GM18502 (cell line): Measurements from ENCODE around the gene FBXW7.
A peak's percentile ranks its signal among the peaks of the same experiment; 100 is the strongest.

Experiments used
- ATAC-seq: cut with Tn5 transposase; IDR thresholded peaks from one replicate; pipeline ENCODE4 v1.9.1; 2021; ENCODE audit warnings: mild to moderate bottlenecking; ENCODE audit not compliant: unreplicated experiment, poor library complexity

FBXW7 gene

DNA sequence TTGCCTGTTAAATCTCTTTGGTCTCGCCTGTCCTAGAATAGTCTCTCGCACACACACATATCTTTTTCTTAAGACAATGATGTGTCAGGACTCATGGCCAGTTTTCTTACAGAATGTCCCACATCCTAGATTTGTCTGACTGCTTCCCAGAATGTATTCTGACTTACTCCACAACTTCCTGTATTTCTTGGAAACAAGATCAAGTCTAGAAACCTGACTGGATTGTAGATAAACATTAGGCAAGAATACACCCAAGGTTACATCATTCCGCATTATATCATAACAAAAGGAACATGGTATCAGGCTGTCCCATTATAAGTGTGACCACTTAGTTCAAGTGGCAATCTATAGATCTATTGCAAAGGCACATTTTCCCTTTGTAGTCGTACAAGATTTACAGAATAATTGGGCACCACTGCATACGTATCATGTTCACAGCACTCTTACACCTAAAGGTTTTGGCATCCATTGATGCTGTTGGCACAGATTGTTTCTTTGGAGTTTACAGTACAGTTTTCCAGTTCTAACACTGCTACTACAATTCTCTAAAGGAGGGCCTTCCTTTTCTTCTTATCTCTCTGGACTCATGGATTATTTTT, 56.4 kb downstream of the FBXW7 start:
- ATAC-seq = no peak

DNA sequence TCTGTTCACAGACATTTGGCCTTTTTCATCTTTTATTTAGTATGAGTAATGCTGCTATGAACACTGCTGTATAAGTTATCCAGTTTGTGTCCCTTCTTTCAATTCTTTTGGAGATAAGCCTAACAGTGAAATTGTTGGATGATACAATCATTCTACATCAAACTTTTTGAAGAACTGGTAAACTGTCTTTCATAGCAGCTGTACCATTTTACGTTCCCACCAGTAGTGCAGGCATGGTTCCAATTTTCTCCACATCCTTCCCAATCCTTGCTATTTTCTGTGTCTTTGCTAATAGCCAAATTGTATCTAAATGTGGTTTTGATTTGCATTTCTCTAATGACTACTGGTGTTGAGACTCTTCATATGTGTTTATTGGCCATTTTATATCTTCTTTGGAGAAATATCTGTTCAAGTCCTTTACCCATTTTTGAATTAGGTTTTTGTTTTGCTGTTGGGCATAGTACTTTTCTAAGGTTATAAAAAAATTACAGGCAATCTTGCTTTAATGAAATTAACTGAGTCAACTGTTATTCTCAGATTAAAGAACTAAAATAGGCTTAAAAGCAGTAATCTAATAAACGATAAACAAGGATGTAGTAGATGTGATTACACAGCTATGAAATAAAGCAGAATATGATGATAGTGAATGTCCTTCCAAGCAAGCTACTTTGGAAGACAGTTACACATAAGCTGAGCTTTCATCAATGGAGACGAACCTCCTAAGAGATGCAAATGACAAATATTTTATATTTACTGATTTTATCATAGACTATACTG, 57.2 kb downstream of the FBXW7 start:
- no peak for ATAC-seq

- no peak for ATAC-seq
Observed at GRCh38 chr4:152476796-152477195, 59.1 kb downstream of the FBXW7 start.

DNA sequence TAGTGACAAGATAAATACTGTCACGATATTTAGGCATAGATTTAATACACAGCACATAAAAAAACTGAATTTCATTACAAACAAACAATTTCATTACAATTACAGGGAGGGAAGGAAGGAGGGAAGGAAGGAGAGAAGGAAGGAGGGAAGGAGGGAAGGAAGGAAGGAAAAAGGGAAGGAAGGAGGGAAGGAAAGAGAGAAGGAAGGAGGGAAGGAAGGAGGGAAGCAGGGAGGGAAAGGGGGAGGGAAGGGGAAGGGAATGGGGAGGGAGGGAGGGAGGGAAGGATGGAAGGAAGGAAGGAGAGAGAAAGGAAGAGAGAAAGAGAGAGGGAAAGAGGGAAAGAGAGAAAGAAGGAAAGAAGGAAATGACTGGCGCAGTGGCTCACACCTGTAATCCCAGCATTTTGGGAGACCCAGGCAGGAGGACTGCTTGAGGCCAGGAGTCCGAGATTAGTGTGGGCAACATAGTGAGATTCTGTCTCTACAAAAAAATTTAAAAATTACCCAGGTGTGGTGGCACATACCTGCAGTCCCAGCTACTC, 64.6 kb downstream of the FBXW7 start:
- no peak for ATAC-seq

DNA sequence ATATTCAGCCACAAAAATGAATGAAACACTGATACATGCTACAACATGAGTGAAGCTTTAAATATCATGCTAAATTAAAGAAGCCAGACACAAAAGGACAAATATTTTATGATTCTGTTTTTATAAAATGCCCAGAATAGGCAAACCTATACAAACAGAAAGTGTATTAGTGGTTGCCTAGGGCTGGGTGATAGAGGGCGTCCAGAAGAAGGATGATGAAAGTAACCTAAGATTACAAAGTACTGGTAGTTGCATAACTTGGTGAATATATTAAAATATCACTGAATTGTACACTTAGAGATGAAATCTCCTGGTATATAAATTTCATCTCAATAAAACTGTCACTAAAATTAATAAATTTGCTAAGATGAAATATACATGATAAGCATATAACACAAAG, 67.5 kb downstream of the FBXW7 start:
- no peak for ATAC-seq

DNA sequence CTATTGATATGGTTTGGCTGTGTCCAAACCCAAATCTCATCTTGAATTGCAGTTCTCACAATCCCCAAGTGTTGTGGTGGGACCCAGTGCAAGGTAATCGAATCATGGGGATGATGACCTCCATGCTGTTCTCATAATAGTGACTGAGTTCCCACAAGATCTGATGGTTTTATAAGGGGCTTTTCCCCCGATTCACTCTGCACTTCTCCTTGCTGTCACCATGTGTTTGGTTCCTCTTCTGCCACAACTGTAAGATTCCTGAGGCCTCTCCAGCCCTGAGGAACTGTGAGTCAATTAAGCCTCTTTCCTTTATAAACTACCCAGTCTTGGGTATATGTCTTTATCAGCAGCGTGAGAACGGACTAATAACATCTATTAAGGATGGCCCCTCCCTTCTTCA, 68.8 kb downstream of the FBXW7 start:
- no peak for ATAC-seq

- no peak for ATAC-seq
Observed at GRCh38 chr4:152464030-152464823, 71.7 kb downstream of the FBXW7 start.

DNA sequence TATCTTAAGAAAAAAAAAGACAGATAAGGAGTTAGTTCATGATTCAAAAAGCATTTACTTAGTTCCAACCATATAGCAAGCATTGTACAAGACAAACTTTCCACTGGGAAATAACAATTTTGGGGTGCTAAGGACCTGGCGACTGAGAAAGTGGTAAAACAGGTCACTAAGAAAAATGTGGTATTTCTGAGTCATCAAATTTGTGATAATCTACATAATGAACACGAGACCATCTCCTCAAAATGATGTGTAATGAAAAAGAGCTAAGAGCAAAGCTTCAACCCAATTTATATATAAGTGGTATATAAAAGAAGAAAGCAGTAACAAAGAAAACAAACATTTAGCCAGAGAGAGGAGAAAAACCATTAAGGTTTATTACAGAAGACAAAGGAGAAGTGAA, 72.3 kb downstream of the FBXW7 start:
- no peak for ATAC-seq

- ATAC-seq = no peak
Observed at GRCh38 chr4:152462695-152463094, 73.2 kb downstream of the FBXW7 start.

DNA sequence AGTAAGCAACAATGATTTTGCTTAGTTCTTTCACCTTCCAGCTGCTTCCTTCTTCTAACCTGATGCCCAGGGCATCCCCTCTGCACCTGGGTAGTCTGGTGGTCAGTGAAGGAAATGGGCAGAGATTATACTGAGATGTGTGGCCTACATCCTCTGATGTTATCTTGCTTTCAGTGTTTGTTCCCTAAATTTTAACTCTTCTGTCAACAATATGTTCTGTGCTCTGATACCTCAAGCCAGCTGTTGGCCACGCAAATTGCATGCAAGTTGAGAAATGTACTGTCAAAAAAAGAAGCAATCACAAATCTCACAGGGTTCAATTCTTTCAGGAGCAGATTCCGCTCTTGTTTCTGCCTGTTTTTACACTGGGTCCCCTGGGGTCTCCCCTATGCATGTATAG, 73.8 kb downstream of the FBXW7 start:
- peak; percentile 66 for ATAC-seq

- peak; percentile 28 for ATAC-seq
Observed at GRCh38 chr4:152460488-152460887, 75.4 kb downstream of the FBXW7 start.

DNA sequence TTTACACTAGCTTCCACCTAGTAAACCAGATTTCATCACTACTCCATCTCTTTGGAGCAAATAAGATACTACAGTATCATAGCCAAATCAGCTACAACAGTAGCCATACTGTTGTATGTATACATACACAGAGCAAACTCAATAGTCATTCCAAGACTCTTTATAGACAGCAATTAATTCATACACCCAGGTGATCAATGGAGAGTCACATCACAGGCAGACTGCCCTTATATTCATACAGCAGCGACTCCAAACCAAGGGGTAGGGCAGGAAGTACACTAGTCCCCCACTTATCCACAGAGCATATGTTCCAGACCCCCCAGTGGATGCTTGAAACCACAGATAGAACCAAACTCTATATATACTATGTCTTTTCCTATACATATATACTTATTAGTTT, 76.6 kb downstream of the FBXW7 start:
- peak; percentile 29 for ATAC-seq

DNA sequence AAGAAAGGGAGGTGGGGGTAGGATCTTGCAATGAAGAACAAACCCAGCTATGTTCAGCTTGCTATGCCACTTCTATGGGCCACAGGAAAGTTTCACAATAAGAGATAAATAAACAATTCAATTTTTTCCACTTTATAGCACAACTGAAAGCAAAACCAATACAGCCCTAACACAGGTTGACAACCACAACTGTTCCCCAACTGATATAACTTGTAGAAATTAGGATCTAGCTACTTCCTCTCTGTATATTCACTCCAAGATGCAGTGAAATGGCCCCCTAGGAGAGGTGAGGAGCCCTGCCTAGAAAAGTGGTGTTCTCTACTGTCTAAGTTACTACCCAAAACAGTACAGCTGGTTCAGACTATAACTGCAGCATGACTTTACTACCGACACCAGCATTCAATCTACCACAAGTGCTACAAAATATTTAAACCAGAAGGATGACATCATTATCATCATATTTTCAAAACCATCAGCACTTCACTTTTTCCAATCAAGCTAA, 77.0 kb downstream of the FBXW7 start:
- peak; percentile 37 for ATAC-seq

- no peak for ATAC-seq
Observed at GRCh38 chr4:152456609-152457008, 79.3 kb downstream of the FBXW7 start.

GRCh38 chr4:152455311-152455710, 80.6 kb downstream of the FBXW7 start:
- ATAC-seq = no peak

DNA sequence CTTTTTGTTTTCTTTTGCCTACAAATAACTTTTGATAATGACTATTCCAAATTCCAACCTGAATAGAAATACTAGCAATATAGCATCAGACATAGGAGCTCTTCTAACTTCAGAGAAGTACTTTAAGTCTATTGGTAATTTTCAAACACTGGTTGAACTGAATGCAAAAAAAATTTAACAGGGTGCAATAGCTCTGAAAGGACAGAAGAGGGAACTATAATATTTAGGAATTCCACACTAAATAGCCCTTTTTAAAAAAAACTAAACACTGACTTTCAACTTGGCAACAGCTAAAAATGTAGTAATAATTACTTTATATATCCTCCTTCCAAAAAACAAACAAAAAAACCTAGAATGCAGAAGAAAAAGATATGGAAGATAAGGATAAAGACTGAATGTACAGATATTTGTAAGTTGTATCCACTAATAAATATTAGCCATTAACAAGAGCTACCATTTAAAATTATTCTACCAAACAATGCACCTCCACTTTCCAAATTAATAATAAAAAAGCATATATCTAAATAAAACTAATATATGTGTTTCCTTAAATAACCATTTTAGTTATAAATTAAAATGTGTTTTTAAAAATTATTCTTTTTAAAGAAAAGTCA, 81.4 kb downstream of the FBXW7 start:
- no peak for ATAC-seq

- no peak for ATAC-seq
Observed at GRCh38 chr4:152451496-152451895, 84.4 kb downstream of the FBXW7 start.

- no peak for ATAC-seq
Observed at GRCh38 chr4:152448854-152449253, 87.0 kb downstream of the FBXW7 start.

DNA sequence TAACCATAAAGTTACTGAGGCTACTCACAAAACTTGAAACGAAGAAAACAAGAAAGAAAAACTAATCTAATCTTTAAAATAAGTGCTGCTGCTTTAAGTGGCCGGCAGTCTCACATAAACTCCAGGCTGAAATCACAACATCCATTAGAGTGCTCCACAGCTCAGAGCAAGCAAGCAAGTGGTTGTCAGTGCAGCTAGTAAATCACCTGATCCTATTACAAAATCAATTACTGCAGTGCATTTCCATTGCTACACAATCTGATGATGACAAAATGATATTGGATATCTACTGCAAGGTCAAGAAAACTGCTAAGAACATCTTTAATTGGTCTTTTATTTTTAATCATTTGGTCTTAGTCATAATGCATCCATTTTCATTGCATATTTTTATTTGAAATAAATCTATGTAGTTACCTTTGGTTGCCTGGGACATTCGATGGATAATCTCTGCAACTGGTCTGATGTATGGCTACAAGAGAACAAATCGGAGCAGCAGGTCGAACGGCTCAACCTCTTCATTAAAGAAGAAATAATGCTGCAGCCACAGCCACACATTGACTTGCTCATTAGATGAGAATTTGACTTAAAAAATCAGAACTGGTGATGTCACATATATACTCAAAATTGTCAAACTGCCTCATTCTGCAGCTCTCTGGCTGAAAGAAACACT, 87.7 kb downstream of the FBXW7 start:
- ATAC-seq = no peak

- ATAC-seq = no peak
Observed at GRCh38 chr4:152443859-152444258, 92.0 kb downstream of the FBXW7 start.
